Vagina (tissue), 2 donors: Measurements from ENCODE around the gene IFNA1. TPM values are rescaled to one million over a fixed set of nuclear protein-coding genes. Genes with fewer than 3 reads are reported as not detected.

Experiments
- DNase-seq, 2 donors: peaks; one replicate each; pipeline ENCODE4 v3.0.0-alpha.2; 2017; ENCODE audit errors: extremely low spot score in 2 of 2
- H3K27ac ChIP-seq: fragments of 200-600 bp; sonication (generic); one replicate; pipeline ENCODE4 v1.5.1; 2019
- H3K27me3 ChIP-seq: fragments of 200-600 bp; sonication (generic); one replicate; pipeline ENCODE4 v1.5.1; 2019
- H3K36me3 ChIP-seq, 2 donors: fragments of 200-600 bp; sonication (generic); one replicate each; pipeline ENCODE4 v1.5.1; 2017 to 2019
- H3K4me1 ChIP-seq: fragments of 200-600 bp; sonication (generic); one replicate; pipeline ENCODE4 v1.5.1; 2019
- H3K4me3 ChIP-seq, 2 donors: fragments of 200-600 bp; sonication (generic); 1 replicate in 1 of 2; 2 replicates in 1 of 2; pipeline ENCODE4 v1.5.1; 2016 to 2019
- H3K9me3 ChIP-seq: fragments of 200-600 bp; sonication (generic); one replicate; pipeline ENCODE4 v1.5.1; 2019
- POLR2A ChIP-seq, 2 donors: fragments of 450-650 bp; IDR thresholded peaks; one replicate each; pipeline ENCODE4 v1.6.1; 2017; ENCODE audit warnings: antibody characterized with exemption in 2 of 2, mild to moderate bottlenecking in 2 of 2, moderate library complexity in 2 of 2
- POLR2AphosphoS5 ChIP-seq, 2 donors: sonication (generic); formaldehyde crosslinking; IDR thresholded peaks; one replicate each; pipeline ENCODE4 v1.9.0; 2017; ENCODE audit warnings: antibody characterized with exemption in 2 of 2, mild to moderate bottlenecking in 2 of 2, low read depth in 1 of 2; ENCODE audit not compliant: insufficient read depth in 1 of 2
- intact Hi-C: fragments of 100-400 bp; cut with DNase I; formaldehyde crosslinking; loops from one replicate; pipeline ENCODE4 v1.15.1; 2023
- total RNA-seq: library from RNA; depleted of rRNA; stranded (reverse); fragments of >200 nt; gene quantifications from one replicate; pipeline ENCODE4 v1.2.3, GENCODE V29; 2016
- TF ChIP-seq, protein P1 (sequence below), 3 experiments: fragments of 450-650 bp in 2 of 3; fragments of 200-600 bp in 1 of 3; sonication (generic) in 1 of 3; IDR thresholded peaks; one replicate each; pipeline ENCODE4 v1.5.1; 2017 to 2019; ENCODE audit warnings: antibody characterized with exemption in 3 of 3, mild to moderate bottlenecking in 2 of 3, moderate library complexity in 2 of 3

The IFNA1 gene
- total RNA-seq, 1 donor from 2014 or later = not detected

DNA sequence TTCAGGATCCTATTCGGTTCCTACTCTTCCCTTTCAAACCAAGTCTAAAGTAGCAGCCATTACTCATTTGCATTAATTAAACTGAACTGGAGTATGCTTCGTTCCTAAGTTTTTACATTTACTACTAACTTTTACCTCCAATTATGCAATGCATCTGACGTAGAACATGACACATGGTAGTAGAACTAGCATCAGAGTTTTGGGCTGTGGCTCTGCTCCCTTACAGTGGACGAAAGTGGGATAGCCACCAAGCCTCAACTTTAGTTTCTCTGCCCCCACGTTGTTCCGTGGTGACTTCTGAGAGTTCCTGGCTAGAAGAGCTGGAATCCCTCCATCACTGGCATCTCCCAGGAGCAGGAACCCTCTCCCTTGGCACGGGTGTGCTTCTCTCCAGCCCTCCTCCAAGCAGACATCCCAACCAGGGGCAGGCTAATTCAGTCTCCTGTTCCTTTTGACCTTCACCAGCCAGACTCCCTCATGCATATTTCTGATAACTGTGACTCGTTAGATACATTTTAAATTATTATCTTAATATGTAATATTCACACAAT lies 39.0 kb downstream of the IFNA1 start:
- Histone ChIP-seq H3K9me3 (no peaks in the 10 kb centered on the region), H3K4me3 (no peak overlapping the region), H3K27me3 (no peaks in the 10 kb centered on the region), H3K4me1 (no peaks in the 10 kb centered on the region), H3K27ac (no peak overlapping the region), H3K36me3 (no peaks in the 10 kb centered on the region)
- TF ChIP-seq POLR2A (IDR thresholded peaks at IDR 0.05) = no peak
- TF ChIP-seq POLR2AphosphoS5 (IDR thresholded peaks at IDR 0.05; ENCODE audit: insufficient read depth in 1 of 2, low read depth in 1 of 2) = no peak
- TF ChIP-seq, protein P1, sequence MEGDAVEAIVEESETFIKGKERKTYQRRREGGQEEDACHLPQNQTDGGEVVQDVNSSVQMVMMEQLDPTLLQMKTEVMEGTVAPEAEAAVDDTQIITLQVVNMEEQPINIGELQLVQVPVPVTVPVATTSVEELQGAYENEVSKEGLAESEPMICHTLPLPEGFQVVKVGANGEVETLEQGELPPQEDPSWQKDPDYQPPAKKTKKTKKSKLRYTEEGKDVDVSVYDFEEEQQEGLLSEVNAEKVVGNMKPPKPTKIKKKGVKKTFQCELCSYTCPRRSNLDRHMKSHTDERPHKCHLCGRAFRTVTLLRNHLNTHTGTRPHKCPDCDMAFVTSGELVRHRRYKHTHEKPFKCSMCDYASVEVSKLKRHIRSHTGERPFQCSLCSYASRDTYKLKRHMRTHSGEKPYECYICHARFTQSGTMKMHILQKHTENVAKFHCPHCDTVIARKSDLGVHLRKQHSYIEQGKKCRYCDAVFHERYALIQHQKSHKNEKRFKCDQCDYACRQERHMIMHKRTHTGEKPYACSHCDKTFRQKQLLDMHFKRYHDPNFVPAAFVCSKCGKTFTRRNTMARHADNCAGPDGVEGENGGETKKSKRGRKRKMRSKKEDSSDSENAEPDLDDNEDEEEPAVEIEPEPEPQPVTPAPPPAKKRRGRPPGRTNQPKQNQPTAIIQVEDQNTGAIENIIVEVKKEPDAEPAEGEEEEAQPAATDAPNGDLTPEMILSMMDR (IDR thresholded peaks at IDR 0.05) = no peak
- intact Hi-C loops = no loop called here
- DNase-seq = no peak

DNA sequence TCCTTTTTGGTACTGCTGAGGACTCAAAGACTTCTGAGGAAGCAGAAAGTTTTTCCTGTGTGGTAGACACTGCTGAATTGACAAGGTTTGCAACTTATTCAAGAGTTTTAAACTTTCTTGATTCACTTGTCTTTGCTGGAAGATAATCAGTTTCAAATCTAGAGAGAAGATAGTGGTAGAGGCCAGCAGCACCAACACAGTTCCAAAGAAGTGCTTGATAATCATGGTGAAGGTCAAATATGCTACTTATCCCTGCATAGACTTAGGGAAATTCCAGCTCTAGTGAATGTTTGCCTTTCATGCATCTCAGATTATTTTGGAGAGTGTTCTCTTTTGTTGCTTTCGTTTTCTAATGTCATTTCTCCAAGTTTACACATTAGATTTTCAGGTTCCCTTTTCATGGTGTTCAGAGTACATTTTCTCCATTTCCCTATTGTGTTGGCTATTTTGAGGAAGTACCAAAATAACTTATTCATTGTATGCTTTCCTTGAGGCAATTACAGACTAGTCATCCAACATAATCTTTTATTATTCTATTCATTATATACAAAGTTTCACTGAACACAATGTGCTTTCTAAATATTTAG lies 41.3 kb downstream of the IFNA1 start:
- no peak for DNase-seq
- H3K27ac ChIP-seq = no peak overlapping the region
- H3K27me3 ChIP-seq = no peaks in the 10 kb centered on the region
- intact Hi-C loops = no loop called here
- no peak overlapping the region for H3K4me3 ChIP-seq
- H3K36me3 ChIP-seq = no peaks in the 10 kb centered on the region
- H3K9me3 ChIP-seq = no peaks in the 10 kb centered on the region
- TF ChIP-seq POLR2AphosphoS5 (IDR thresholded peaks at IDR 0.05; ENCODE audit: insufficient read depth in 1 of 2, low read depth in 1 of 2) = no peak
- H3K4me1 ChIP-seq = no peaks in the 10 kb centered on the region

DNA sequence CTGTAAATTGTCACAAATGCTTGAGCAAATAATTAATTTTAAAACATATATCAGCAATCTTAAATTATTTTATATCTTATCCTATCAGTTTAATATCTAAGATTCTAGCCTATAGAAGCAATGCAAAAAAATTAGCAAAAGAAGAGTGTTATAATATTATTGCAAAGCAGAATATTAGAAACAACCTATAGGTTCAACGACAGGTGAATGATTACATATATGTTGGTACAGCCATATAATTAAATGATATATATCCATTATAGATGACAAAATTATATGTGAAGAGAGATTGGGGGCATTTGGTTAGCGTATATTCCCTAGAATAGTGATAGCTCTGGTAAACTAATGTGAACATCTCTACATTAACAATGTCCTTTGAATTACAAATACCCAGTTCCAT lies 42.0 kb downstream of the IFNA1 start, which contains the start of gene IFNE:
TSS of gene IFNE (minus strand) at position 101 of the 400 bp plus-strand sequence. CDS start 619 bp downstream, outside the sequence.
- Histone ChIP-seq H3K9me3 (no peaks in the 10 kb centered on the region), H3K4me1 (no peaks in the 10 kb centered on the region), H3K36me3 (no peaks in the 10 kb centered on the region), H3K4me3 (no peak within 1 kb of the TSS), H3K27me3 (no peaks in the 10 kb centered on the region), H3K27ac (no peak within 1 kb of the TSS)
- DNase-seq = no peak
- intact Hi-C loops = no loop called here
- TF ChIP-seq POLR2A (IDR thresholded peaks at IDR 0.05) = no peak

Other genes with a start within 250 kb of the IFNA1 start
- not detected for gene IFNA7, start 238.2 kb upstream of the IFNA1 start, total RNA-seq
- gene IFNA10, start 233.3 kb upstream of the IFNA1 start, total RNA-seq = not detected
- not detected for gene IFNA16, start 223.1 kb upstream of the IFNA1 start, total RNA-seq
- gene IFNA17, start 212.2 kb upstream of the IFNA1 start, total RNA-seq = not detected
- gene IFNA14, start 200.4 kb upstream of the IFNA1 start, total RNA-seq = not detected
- gene IFNA5, start 135.1 kb upstream of the IFNA1 start, total RNA-seq = not detected
- 22.3 TPM for gene KLHL9, start 105.0 kb upstream of the IFNA1 start, total RNA-seq
- gene IFNA6, start 89.6 kb upstream of the IFNA1 start, total RNA-seq = not detected
- not detected for gene IFNA13, start 72.4 kb upstream of the IFNA1 start, total RNA-seq
- not detected for gene IFNA2, start 55.0 kb upstream of the IFNA1 start, total RNA-seq
- gene IFNA8, start 31.3 kb upstream of the IFNA1 start, total RNA-seq = not detected
- gene IFNE, start 41.9 kb downstream of the IFNA1 start, total RNA-seq = 3.2 TPM